ENCODE results near the gene ADGRG3. TPM values are rescaled to one million over a fixed set of nuclear protein-coding genes. Genes with fewer than 3 reads are reported as not detected.

The ADGRG3 gene
- total and polyA plus RNA-seq, 2 of the 13 experiments (the other 11 are each of a cell fraction or from before 2014, with no cell fraction given), result 2.7 to 11.8 TPM

DNA sequence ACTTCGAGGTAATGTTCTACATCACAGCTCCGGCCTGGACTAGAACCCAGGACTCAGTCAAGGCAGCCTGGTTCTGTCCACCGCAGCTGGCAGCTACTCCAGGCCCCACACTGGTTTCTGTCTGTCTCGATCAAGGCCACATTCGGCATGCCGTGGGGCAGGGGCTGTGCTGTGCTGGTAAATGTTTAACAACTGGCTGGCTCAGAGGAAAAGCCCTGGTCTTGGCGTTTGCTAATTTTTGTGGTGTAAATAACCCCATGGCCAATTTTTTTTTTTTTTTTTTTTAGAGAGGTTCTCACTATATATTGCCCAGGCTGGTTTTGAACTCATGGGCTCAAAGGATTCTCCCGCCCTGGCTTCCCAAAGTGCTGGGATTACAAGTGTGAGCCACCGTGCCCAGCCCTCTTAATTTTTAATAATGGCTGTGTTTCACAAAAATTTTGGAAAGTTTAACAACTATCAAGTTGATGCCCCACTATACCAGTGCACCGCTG, 26.2 kb downstream of the ADGRG3 start (continued):
- TF ChIP-seq, protein P1, sequence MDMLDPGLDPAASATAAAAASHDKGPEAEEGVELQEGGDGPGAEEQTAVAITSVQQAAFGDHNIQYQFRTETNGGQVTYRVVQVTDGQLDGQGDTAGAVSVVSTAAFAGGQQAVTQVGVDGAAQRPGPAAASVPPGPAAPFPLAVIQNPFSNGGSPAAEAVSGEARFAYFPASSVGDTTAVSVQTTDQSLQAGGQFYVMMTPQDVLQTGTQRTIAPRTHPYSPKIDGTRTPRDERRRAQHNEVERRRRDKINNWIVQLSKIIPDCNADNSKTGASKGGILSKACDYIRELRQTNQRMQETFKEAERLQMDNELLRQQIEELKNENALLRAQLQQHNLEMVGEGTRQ (IDR thresholded peaks at IDR 0.05; ENCODE audit: low read depth, low read length), result no peak
- TF ChIP-seq, protein P1 (CRISPR knock-in tag; IDR thresholded peaks at IDR 0.05; ENCODE audit: borderline replicate concordance), result no peak
- TF ChIP-seq, protein P2, sequence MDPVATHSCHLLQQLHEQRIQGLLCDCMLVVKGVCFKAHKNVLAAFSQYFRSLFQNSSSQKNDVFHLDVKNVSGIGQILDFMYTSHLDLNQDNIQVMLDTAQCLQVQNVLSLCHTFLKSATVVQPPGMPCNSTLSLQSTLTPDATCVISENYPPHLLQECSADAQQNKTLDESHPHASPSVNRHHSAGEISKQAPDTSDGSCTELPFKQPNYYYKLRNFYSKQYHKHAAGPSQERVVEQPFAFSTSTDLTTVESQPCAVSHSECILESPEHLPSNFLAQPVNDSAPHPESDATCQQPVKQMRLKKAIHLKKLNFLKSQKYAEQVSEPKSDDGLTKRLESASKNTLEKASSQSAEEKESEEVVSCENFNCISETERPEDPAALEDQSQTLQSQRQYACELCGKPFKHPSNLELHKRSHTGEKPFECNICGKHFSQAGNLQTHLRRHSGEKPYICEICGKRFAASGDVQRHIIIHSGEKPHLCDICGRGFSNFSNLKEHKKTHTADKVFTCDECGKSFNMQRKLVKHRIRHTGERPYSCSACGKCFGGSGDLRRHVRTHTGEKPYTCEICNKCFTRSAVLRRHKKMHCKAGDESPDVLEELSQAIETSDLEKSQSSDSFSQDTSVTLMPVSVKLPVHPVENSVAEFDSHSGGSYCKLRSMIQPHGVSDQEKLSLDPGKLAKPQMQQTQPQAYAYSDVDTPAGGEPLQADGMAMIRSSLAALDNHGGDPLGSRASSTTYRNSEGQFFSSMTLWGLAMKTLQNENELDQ (CRISPR knock-in tag; IDR thresholded peaks at IDR 0.05; ENCODE audit: borderline replicate concordance), result no peak
- TF ChIP-seq KAT8 (CRISPR knock-in tag; IDR thresholded peaks at IDR 0.05), result no peak
- TF ChIP-seq DR1 (CRISPR knock-in tag; IDR thresholded peaks at IDR 0.05), result no peak
- TF ChIP-seq ZNF207 (IDR thresholded peaks at IDR 0.05; ENCODE audit: borderline replicate concordance), result no peak
- no peak for TF ChIP-seq JARID2 (CRISPR knock-in tag; IDR thresholded peaks at IDR 0.05; ENCODE audit: insufficient replicate concordance)
- TF ChIP-seq CHD4 (IDR thresholded peaks at IDR 0.05; ENCODE audit: borderline replicate concordance, low read length), result 0 out of 2 replicates have a peak, but pooled peaks have one; percentile 54
- peak; percentile 30; the same call in 1 of the 2 replicates for TF ChIP-seq ERF (CRISPR knock-in tag; IDR thresholded peaks at IDR 0.05)
- no peak for TF ChIP-seq AGO1 (IDR thresholded peaks at IDR 0.05; ENCODE audit: low read depth, low read length, poor library complexity, severe bottlenecking)
- TF ChIP-seq ZNF333 (CRISPR knock-in tag; IDR thresholded peaks at IDR 0.05; ENCODE audit: borderline replicate concordance), result peak; percentile 67; the same call in 1 of the 2 replicates
- TF ChIP-seq ZNF430 (CRISPR knock-in tag; IDR thresholded peaks at IDR 0.05), result peak; percentile 53; the same call in 1 of the 2 replicates
- no peak for TF ChIP-seq CCDC6 (CRISPR knock-in tag; IDR thresholded peaks at IDR 0.05)
- no peak for TF ChIP-seq ZSCAN20 (CRISPR knock-in tag; IDR thresholded peaks at IDR 0.05; ENCODE audit: borderline replicate concordance)
- TF ChIP-seq, protein P3, sequence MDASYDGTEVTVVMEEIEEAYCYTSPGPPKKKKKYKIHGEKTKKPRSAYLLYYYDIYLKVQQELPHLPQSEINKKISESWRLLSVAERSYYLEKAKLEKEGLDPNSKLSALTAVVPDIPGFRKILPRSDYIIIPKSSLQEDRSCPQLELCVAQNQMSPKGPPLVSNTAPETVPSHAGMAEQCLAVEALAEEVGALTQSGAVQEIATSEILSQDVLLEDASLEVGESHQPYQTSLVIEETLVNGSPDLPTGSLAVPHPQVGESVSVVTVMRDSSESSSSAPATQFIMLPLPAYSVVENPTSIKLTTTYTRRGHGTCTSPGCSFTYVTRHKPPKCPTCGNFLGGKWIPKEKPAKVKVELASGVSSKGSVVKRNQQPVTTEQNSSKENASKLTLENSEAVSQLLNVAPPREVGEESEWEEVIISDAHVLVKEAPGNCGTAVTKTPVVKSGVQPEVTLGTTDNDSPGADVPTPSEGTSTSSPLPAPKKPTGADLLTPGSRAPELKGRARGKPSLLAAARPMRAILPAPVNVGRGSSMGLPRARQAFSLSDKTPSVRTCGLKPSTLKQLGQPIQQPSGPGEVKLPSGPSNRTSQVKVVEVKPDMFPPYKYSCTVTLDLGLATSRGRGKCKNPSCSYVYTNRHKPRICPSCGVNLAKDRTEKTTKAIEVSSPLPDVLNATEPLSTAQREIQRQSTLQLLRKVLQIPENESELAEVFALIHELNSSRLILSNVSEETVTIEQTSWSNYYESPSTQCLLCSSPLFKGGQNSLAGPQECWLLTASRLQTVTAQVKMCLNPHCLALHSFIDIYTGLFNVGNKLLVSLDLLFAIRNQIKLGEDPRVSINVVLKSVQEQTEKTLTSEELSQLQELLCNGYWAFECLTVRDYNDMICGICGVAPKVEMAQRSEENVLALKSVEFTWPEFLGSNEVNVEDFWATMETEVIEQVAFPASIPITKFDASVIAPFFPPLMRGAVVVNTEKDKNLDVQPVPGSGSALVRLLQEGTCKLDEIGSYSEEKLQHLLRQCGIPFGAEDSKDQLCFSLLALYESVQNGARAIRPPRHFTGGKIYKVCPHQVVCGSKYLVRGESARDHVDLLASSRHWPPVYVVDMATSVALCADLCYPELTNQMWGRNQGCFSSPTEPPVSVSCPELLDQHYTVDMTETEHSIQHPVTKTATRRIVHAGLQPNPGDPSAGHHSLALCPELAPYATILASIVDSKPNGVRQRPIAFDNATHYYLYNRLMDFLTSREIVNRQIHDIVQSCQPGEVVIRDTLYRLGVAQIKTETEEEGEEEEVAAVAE (CRISPR knock-in tag; IDR thresholded peaks at IDR 0.05; ENCODE audit: borderline replicate concordance), result no peak
- TF ChIP-seq ZNF331 (CRISPR knock-in tag; IDR thresholded peaks at IDR 0.05), result peak; percentile 74; the same call in 1 of the 2 replicates
- TF ChIP-seq ZFX (CRISPR knock-in tag; IDR thresholded peaks at IDR 0.05; ENCODE audit: low read depth), result peak; percentile 83
- no peak for TF ChIP-seq ETV5 (CRISPR knock-in tag; IDR thresholded peaks at IDR 0.05; ENCODE audit: borderline replicate concordance)
- no peak for TF ChIP-seq FOXA1 (IDR thresholded peaks at IDR 0.05)
- TF ChIP-seq FOXA1 (CRISPR knock-in tag; IDR thresholded peaks at IDR 0.05), result peak; percentile 39; the same call in 1 of the 2 replicates
- no peak for TF ChIP-seq ZSCAN29 (CRISPR knock-in tag; conservative IDR thresholded peaks at IDR 0.05)

Data from HepG2 (cell line).